PC-3 (cell line): ENCODE measurements around the gene IRF3. TPM values are rescaled to one million over a fixed set of nuclear protein-coding genes. Genes with fewer than 3 reads are reported as not detected.

Source experiments
- ATAC-seq: fragments of 200-7000 bp; cut with Tn5 transposase; 2 replicates; pipeline ENCODE4 v1.9.1; 2020; ENCODE audit warnings: mild to moderate bottlenecking, moderate library complexity
- BruUV-seq: library from RNA; stranded (reverse); fragments of 400-500 nt; replicated peaks from 2 replicates; lab custom pipeline; 2021; lab: Mats Ljungman, UMichigan
- CTCF ChIA-PET: fragments of 300-600 bp; sonication (Branson Sonifier 250); formaldehyde crosslinking; loops from one replicate; lab custom pipeline; 2022; ENCODE audit warnings: antibody characterized with exemption; lab: Charles Lee
- POLR2A ChIA-PET: fragments of 300-600 bp; sonication (Branson Sonifier 250); formaldehyde crosslinking; loops from one replicate; lab custom pipeline; 2022; ENCODE audit warnings: antibody characterized with exemption; ENCODE audit not compliant: unreplicated experiment; lab: Charles Lee
- DNase-seq: peaks from one replicate; pipeline ENCODE4 v3.0.0-alpha.2; 2015
- H2AFZ ChIP-seq: fragments of 300-600 bp; sonication (generic); 2 replicates; pipeline ENCODE4 v1.6.0; 2016; ENCODE audit warnings: antibody characterized with exemption, low read length
- H3F3A ChIP-seq: fragments of 300-600 bp; sonication (generic); one replicate; pipeline ENCODE4 v1.6.0; 2017; ENCODE audit warnings: antibody characterized with exemption, low read length, control low read depth, mild to moderate bottlenecking; ENCODE audit not compliant: unreplicated experiment
- H3K27ac ChIP-seq: fragments of 300-600 bp; sonication (generic); 2 replicates; pipeline ENCODE4 v1.5.1; 2016; ENCODE audit warnings: mild to moderate bottlenecking, low read length
- H3K27me3 ChIP-seq: fragments of 300-600 bp; sonication (generic); 2 replicates; pipeline ENCODE4 v1.6.1; 2016; ENCODE audit warnings: low read length, mixed read lengths
- H3K36me3 ChIP-seq: fragments of 300-600 bp; sonication (generic); 2 replicates; pipeline ENCODE4 v1.6.1; 2016; ENCODE audit warnings: low read depth, mixed run types, low read length, mixed read lengths
- H3K4me1 ChIP-seq: fragments of 300-600 bp; sonication (generic); 2 replicates; pipeline ENCODE4 v1.5.1; 2016; ENCODE audit warnings: low read length; ENCODE audit not compliant: insufficient read depth
- H3K4me2 ChIP-seq: fragments of 300-600 bp; sonication (generic); 2 replicates; pipeline ENCODE4 v1.6.0; 2016; ENCODE audit warnings: low read length
- H3K4me3 ChIP-seq: fragments of 300-600 bp; sonication (generic); 2 replicates; pipeline ENCODE4 v1.5.1; 2016; ENCODE audit warnings: mild to moderate bottlenecking, low read length, mixed read lengths
- H3K79me2 ChIP-seq: fragments of 300-600 bp; sonication (generic); 2 replicates; pipeline ENCODE4 v1.6.1; 2017; ENCODE audit warnings: low read length, mixed read lengths
- H3K9ac ChIP-seq: fragments of 300-600 bp; sonication (generic); 2 replicates; pipeline ENCODE4 v1.6.0; 2016; ENCODE audit warnings: mild to moderate bottlenecking, low read length
- H3K9me2 ChIP-seq: fragments of 300-600 bp; sonication (generic); replicated peaks from 2 replicates; pipeline ENCODE4 v1.6.1; 2016; ENCODE audit warnings: mixed run types, low read length, mixed read lengths
- H3K9me3 ChIP-seq: fragments of 300-600 bp; sonication (generic); 2 replicates; pipeline ENCODE4 v1.6.1; 2016; ENCODE audit warnings: low read length, mixed read lengths
- H4K20me1 ChIP-seq: fragments of 300-600 bp; sonication (generic); 2 replicates; pipeline ENCODE4 v1.6.1; 2016; ENCODE audit warnings: low read length, mixed read lengths
- CTCF ChIP-seq: fragments of 300-600 bp; sonication (generic); conservative IDR thresholded peaks from 2 replicates; pipeline ENCODE4 v1.5.1; 2017; ENCODE audit warnings: antibody characterized with exemption, low read depth, mild to moderate bottlenecking, low read length
- EZH2 ChIP-seq: fragments of 300-600 bp; sonication (generic); IDR thresholded peaks from one replicate; pipeline ENCODE4 v1.6.1; 2017; ENCODE audit warnings: antibody characterized with exemption, mild to moderate bottlenecking, low read length; ENCODE audit not compliant: unreplicated experiment
- EZH2phosphoT487 ChIP-seq: fragments of 300-600 bp; sonication (generic); IDR thresholded peaks from 2 replicates; pipeline ENCODE4 v1.6.1; 2018; ENCODE audit warnings: mild to moderate bottlenecking, antibody characterized with exemption, low read length, borderline replicate concordance
- intact Hi-C: fragments of 100-400 bp; cut with micrococcal nuclease; formaldehyde crosslinking; loops from 2 replicates; pipeline ENCODE4 v1.9.0; 2023
- total RNA-seq: library from RNA; depleted of rRNA; stranded (reverse); fragments of >200 nt; gene quantifications from 2 replicates; pipeline ENCODE4 v1.2.3, GENCODE V29; 2014

The IRF3 gene
- total RNA-seq, 1 experiment from 2014 or later: 236 TPM

- H3K36me3 ChIP-seq: peaks cover 16% of the 10 kb centered on the region
- POLR2A ChIA-PET: interaction anchor here (0.6 kb wide), 2 partner anchors 161 to 639 kb away, joined by 3 to 5 read pairs; no protein-coding TSS in a partner anchor
- H2AFZ ChIP-seq: peak within 1 kb of the TSS; percentile 85
- no peaks in the 10 kb centered on the region for H3K27me3 ChIP-seq
- H3K9ac ChIP-seq: peak within 1 kb of the TSS; percentile 64
- H3K9me3 ChIP-seq: no peaks in the 10 kb centered on the region
- no peaks in the 10 kb centered on the region for H3F3A ChIP-seq
- H3K9me2 ChIP-seq: no peaks in the 10 kb centered on the region
- BruUV-seq: no TSS peak
- H3K4me3 ChIP-seq: peak within 1 kb of the TSS; percentile 82
- CTCF ChIA-PET: interaction anchor here (0.6 kb wide), 1 partner anchor 78 kb away, joined by 6 read pairs; no protein-coding TSS in a partner anchor
- no peaks in the 10 kb centered on the region for H3K79me2 ChIP-seq
- intact Hi-C loops: loop anchor here (2.0 to 5.0 kb wide), 2 partner anchors 77 to 118 kb away; partner anchors contain the start of gene AP2A1
- no peak within 1 kb of the TSS for H3K27ac ChIP-seq
- H4K20me1 ChIP-seq: peaks cover 14% of the 10 kb centered on the region; the same call in 1 of the 2 replicates
- ATAC-seq (peak; percentile 69), DNase-seq (peak; percentile 83)
- H3K4me2 ChIP-seq: peak within 1 kb of the TSS; percentile 99
- no peak for TF ChIP-seq EZH2phosphoT487
- peak; percentile 94 for TF ChIP-seq CTCF
- TF ChIP-seq EZH2: no peak
- peaks cover 19% of the 10 kb centered on the region for H3K4me1 ChIP-seq
These were observed 23.7 kb upstream of the IRF3 start, which contains the start of gene ADM5 for GRCh38 chr19:49689133-49690078. Gene ADM5, plus strand, starts transcription at chr19:49689594. Its CDS starts 244 bp downstream, at chr19:49689838.

GRCh38 chr19:49688531-49689132 lies 23.0 kb upstream of the IRF3 start:
- no peaks in the 10 kb centered on the region for H3K9me2 ChIP-seq
- H3K27ac ChIP-seq: no peak overlapping the region
- H3K9me3 ChIP-seq: no peaks in the 10 kb centered on the region
- ChIA-PET CTCF (interaction anchor here (0.6 kb wide), 1 partner anchor 77 kb away, joined by 6 read pairs; no protein-coding TSS in a partner anchor), POLR2A (no interaction called here)
- 0 out of 2 replicates have a peak overlapping the region, but pooled peaks have one; percentile 99 for H3K4me2 ChIP-seq
- no peaks in the 10 kb centered on the region for H3K27me3 ChIP-seq
- intact Hi-C loops: no loop called here
- ATAC-seq: no peak
- H3K4me3 ChIP-seq: no peak overlapping the region
- TF ChIP-seq EZH2phosphoT487 (no peak), EZH2 (no peak), CTCF (no peak)
- peaks cover 14% of the 10 kb centered on the region; the same call in 1 of the 2 replicates for H4K20me1 ChIP-seq
- no peaks in the 10 kb centered on the region for H3F3A ChIP-seq
- BruUV-seq: no TSS peak
- no peak overlapping the region for H3K9ac ChIP-seq
- DNase-seq: no peak
- peaks cover 23% of the 10 kb centered on the region for H3K36me3 ChIP-seq
- no peaks in the 10 kb centered on the region for H3K79me2 ChIP-seq
- H3K4me1 ChIP-seq: peaks cover 19% of the 10 kb centered on the region
- no peak overlapping the region for H2AFZ ChIP-seq
